B cell (primary cell): ENCODE data around the gene PDCD5. TPM values are rescaled to one million over a fixed set of nuclear protein-coding genes. Genes with fewer than 3 reads are reported as not detected.

Experiments used
- ATAC-seq: fragments of 200-7000 bp; cut with Tn5 transposase; one replicate; pipeline ENCODE4 v1.10.0; 2021; ENCODE audit warnings: low read depth, mild to moderate bottlenecking, moderate number of reproducible peaks, moderate library complexity
- CTCF ChIA-PET: fragments of 350-600 bp; sonication (Branson Sonifier 250); formaldehyde crosslinking; loops from one replicate; lab custom pipeline; 2021; ENCODE audit warnings: antibody characterized with exemption, inconsistent platforms; lab: Charles Lee
- POLR2A ChIA-PET: fragments of 350-600 bp; sonication (Branson Sonifier 250); formaldehyde crosslinking; loops from one replicate; lab custom pipeline; 2021; ENCODE audit warnings: antibody characterized with exemption; lab: Charles Lee
- DNase-seq: peaks from one replicate; pipeline ENCODE4 v3.0.0; 2013
- H2AFZ ChIP-seq: 2 replicates; pipeline ENCODE4 v1.6.1; 2012; ENCODE audit warnings: mild to moderate bottlenecking, low read depth, low read length; ENCODE audit not compliant: insufficient read depth, poor library complexity, severe bottlenecking
- H3K27ac ChIP-seq, 2 donors: 1 replicate in 1 of 2; 2 replicates in 1 of 2; pipeline ENCODE4 v1.5.1; 2012 to 2013; ENCODE audit warnings: low read length in 2 of 2, mild to moderate bottlenecking in 2 of 2, moderate library complexity in 1 of 2
- H3K27me3 ChIP-seq, 4 experiments: fragments of 200-600 bp in 1 of 4; sonication (generic) in 1 of 4; replicated peaks in 1 of 4; 1 replicate in 2 of 4; 2 replicates in 2 of 4; pipeline versions ENCODE4 v1.6.1 to v1.7.0; 2013 to 2016; ENCODE audit warnings: low read length in 3 of 4, mild to moderate bottlenecking in 2 of 4, mixed read lengths in 1 of 4, moderate library complexity in 1 of 4; ENCODE audit not compliant: insufficient read depth in 4 of 4, control insufficient read depth in 3 of 4; ENCODE audit errors: control extremely low read depth in 1 of 4
- H3K36me3 ChIP-seq, 2 experiments: replicated peaks in 1 of 2; 1 replicate in 1 of 2; 2 replicates in 1 of 2; pipeline versions ENCODE4 v1.6.1 to v1.7.1; 2013; ENCODE audit warnings: low read length in 1 of 2; ENCODE audit not compliant: insufficient read depth in 2 of 2, control insufficient read depth in 1 of 2; ENCODE audit errors: control extremely low read depth in 1 of 2, extremely low read depth in 1 of 2
- H3K4me1 ChIP-seq, 2 donors: fragments of 200-600 bp in 1 of 2; sonication (generic) in 1 of 2; 1 replicate in 1 of 2; 2 replicates in 1 of 2; pipeline versions ENCODE4 v1.5.1 to v1.6.1; 2013 to 2017; ENCODE audit warnings: low read length in 2 of 2; ENCODE audit not compliant: control insufficient read depth in 2 of 2, insufficient read depth in 2 of 2
- H3K4me2 ChIP-seq: replicated peaks from 2 replicates; pipeline ENCODE3; 2012; ENCODE audit warnings: mild to moderate bottlenecking, low read depth, low read length; ENCODE audit not compliant: poor library complexity, severe bottlenecking
- H3K4me3 ChIP-seq, 5 experiments: fragments of 200-600 bp in 1 of 5; sonication (generic) in 1 of 5; 1 replicate in 3 of 5; 2 replicates in 2 of 5; pipeline versions ENCODE4 v1.5.1 to v1.7.0; 2011 to 2016; ENCODE audit warnings: low read length in 4 of 5, mild to moderate bottlenecking in 4 of 5, low read depth in 2 of 5, control low read depth in 1 of 5, moderate library complexity in 1 of 5; ENCODE audit not compliant: insufficient read depth in 1 of 5; ENCODE audit errors: control extremely low read depth in 1 of 5, extremely low read depth in 1 of 5
- H3K79me2 ChIP-seq: fragments of 200-600 bp; sonication (generic); one replicate; pipeline ENCODE4 v1.6.0; 2016; ENCODE audit warnings: low read length; ENCODE audit not compliant: control insufficient read depth, insufficient read depth
- H3K9ac ChIP-seq: fragments of 200-600 bp; sonication (generic); 2 replicates; pipeline ENCODE4 v1.6.1; 2017; ENCODE audit warnings: mild to moderate bottlenecking, low read length, moderate library complexity
- H3K9me3 ChIP-seq, 3 donors: one replicate each; pipeline versions ENCODE4 v1.6.1 to v1.7.1; 2013; ENCODE audit warnings: low read length in 2 of 3; ENCODE audit not compliant: control insufficient read depth in 2 of 3, insufficient read depth in 1 of 3; ENCODE audit errors: control extremely low read depth in 1 of 3
- H4K20me1 ChIP-seq: 2 replicates; pipeline ENCODE4 v1.6.0; 2012; ENCODE audit warnings: mild to moderate bottlenecking, low read length; ENCODE audit not compliant: insufficient read depth, control insufficient read depth, poor library complexity, severe bottlenecking
- H3K27ac Mint-ChIP-seq: one replicate; pipeline ENCODE4 v1.8.0; 2021; ENCODE audit warnings: mixed read lengths
- H3K27me3 Mint-ChIP-seq: one replicate; pipeline ENCODE4 v1.8.0; 2021; ENCODE audit warnings: mixed read lengths
- H3K4me1 Mint-ChIP-seq: one replicate; pipeline ENCODE4 v1.8.0; 2021; ENCODE audit warnings: mixed read lengths
- H3K4me3 Mint-ChIP-seq: one replicate; pipeline ENCODE4 v1.8.0; 2021; ENCODE audit warnings: mixed read lengths
- H3K9me3 Mint-ChIP-seq: one replicate; pipeline ENCODE4 v1.8.0; 2022; ENCODE audit warnings: mixed read lengths; ENCODE audit not compliant: insufficient read depth
- EZH2 ChIP-seq: IDR thresholded peaks from 2 replicates; pipeline ENCODE4 v1.6.1; 2012; ENCODE audit warnings: borderline replicate concordance, low read depth, mild to moderate bottlenecking, moderate library complexity, low read length; ENCODE audit not compliant: insufficient read depth, poor library complexity, severe bottlenecking
- WGBS: methylation state at CpG from one replicate; pipeline ENCODE4 v1.1.5; 2013; ENCODE audit warnings: missing lambda C conversion rate; ENCODE audit not compliant: insufficient coverage; 5-methylcytosine and 5-hydroxymethylcytosine counted together
- intact Hi-C: fragments of 100-400 bp; cut with micrococcal nuclease; formaldehyde crosslinking; loops from one replicate; pipeline ENCODE4 v1.10.0; 2022
- polyA plus RNA-seq: library from polyadenylated mRNA; depleted of rRNA; stranded (reverse); fragments of >200 nt; gene quantifications from 2 replicates; pipeline ENCODE4 v1.2.3, GENCODE V29; 2012
- total RNA-seq, 2 donors: library from RNA; stranded (reverse); fragments of 120-200 nt in 1 of 2; gene quantifications; 1 replicate in 1 of 2; 2 replicates in 1 of 2; pipeline versions ENCODE4 v1.2.3 to v1.2.4, GENCODE V29; 2013 to 2022
- TF ChIP-seq, protein P1 (sequence below): fragments of 200-600 bp; IDR thresholded peaks from one replicate; pipeline ENCODE4 v1.8.0; 2022; ENCODE audit warnings: antibody characterized with exemption, mild to moderate bottlenecking

The PDCD5 gene
- total and polyA plus RNA-seq, 2 donors (not counting 1 experiment from before 2014, with no cell fraction given), result 34.8 to 39.5 TPM

DNA sequence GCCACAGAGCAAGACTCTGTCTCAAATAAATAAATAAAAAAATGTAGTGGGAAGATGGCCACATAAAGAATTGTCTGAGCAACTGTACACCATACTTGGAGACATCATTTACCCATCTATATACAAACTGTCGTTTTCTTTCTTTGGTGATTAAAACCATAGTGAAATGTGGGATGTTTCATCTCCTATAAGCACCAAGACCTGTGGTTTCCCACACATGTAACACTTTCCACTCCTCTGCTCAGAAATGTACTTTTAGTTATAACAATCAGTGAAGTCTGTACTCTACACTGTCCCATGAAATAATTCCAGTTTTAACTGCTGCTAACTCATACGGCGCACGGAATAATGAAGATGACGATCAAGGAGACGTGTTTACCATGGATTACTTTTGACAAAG is 18.3 kb downstream of the PDCD5 start:
- no peaks in the 10 kb centered on the region for H3K4me1 Mint-ChIP-seq
- Histone ChIP-seq H3K9ac (no peak overlapping the region), H3K36me3 (peaks cover 16 to 60% of the 10 kb centered on the region in 2 experiments), H3K27me3 (no peaks in the 10 kb centered on the region), H4K20me1 (no peaks in the 10 kb centered on the region), H3K79me2 (no peaks in the 10 kb centered on the region), H3K4me3 (no peak overlapping the region), H3K9me3 (no peaks in the 10 kb centered on the region), H3K27ac (no peak overlapping the region), H2AFZ (peak overlapping the region; percentile 27), H3K4me1 (no peaks in the 10 kb centered on the region), H3K4me2 (no peak overlapping the region)
- ATAC-seq (no peak), DNase-seq (no peak)
- CTCF ChIA-PET, result interaction anchor here (1.0 to 1.7 kb wide), 3 partner anchors 18 to 259 kb away, joined by 3 to 6 read pairs (median 4); partner anchors contain the start of gene PDCD5
- H3K27me3 Mint-ChIP-seq, result no peaks in the 10 kb centered on the region
- WGBS, result 100% methylated on average over 3 of the region's 6 CpGs
- intact Hi-C loops, result no loop called here
- POLR2A ChIA-PET, result no interaction called here
- H3K27ac Mint-ChIP-seq, result no peak overlapping the region
- TF ChIP-seq, protein P1, sequence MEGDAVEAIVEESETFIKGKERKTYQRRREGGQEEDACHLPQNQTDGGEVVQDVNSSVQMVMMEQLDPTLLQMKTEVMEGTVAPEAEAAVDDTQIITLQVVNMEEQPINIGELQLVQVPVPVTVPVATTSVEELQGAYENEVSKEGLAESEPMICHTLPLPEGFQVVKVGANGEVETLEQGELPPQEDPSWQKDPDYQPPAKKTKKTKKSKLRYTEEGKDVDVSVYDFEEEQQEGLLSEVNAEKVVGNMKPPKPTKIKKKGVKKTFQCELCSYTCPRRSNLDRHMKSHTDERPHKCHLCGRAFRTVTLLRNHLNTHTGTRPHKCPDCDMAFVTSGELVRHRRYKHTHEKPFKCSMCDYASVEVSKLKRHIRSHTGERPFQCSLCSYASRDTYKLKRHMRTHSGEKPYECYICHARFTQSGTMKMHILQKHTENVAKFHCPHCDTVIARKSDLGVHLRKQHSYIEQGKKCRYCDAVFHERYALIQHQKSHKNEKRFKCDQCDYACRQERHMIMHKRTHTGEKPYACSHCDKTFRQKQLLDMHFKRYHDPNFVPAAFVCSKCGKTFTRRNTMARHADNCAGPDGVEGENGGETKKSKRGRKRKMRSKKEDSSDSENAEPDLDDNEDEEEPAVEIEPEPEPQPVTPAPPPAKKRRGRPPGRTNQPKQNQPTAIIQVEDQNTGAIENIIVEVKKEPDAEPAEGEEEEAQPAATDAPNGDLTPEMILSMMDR, result no peak
- TF ChIP-seq EZH2, result no peak
- H3K4me3 Mint-ChIP-seq, result no peak overlapping the region
- H3K9me3 Mint-ChIP-seq, result no peaks in the 10 kb centered on the region

GRCh38 chr19:32599736-32600157 is 18.8 kb downstream of the PDCD5 start:
- Histone ChIP-seq H3K4me2 (no peak overlapping the region), H3K79me2 (no peaks in the 10 kb centered on the region), H3K4me3 (no peak overlapping the region), H3K9me3 (no peaks in the 10 kb centered on the region), H3K9ac (no peak overlapping the region), H4K20me1 (no peaks in the 10 kb centered on the region), H3K27ac (no peak overlapping the region), H2AFZ (peak overlapping the region; percentile 27), H3K36me3 (peaks cover 17 to 62% of the 10 kb centered on the region in 2 experiments), H3K4me1 (no peaks in the 10 kb centered on the region), H3K27me3 (no peaks in the 10 kb centered on the region)
- TF ChIP-seq, protein P1, result peak; percentile 88
- no peak for TF ChIP-seq EZH2
- H3K9me3 Mint-ChIP-seq, result no peaks in the 10 kb centered on the region
- no peaks in the 10 kb centered on the region for H3K4me1 Mint-ChIP-seq
- POLR2A ChIA-PET, result no interaction called here
- no peaks in the 10 kb centered on the region for H3K27me3 Mint-ChIP-seq
- H3K27ac Mint-ChIP-seq, result no peak overlapping the region
- CTCF ChIA-PET, result interaction anchor here (0.7 to 1.7 kb wide), 8 partner anchors 12 to 260 kb away, joined by 3 to 6 read pairs (median 3); partner anchors contain the start of gene PDCD5
- intact Hi-C loops, result no loop called here
- H3K4me3 Mint-ChIP-seq, result no peak overlapping the region
- no CpG with 5 or more reads among the region's 2 CpGs for WGBS
- peak; percentile 56 for ATAC-seq
- DNase-seq, result peak; percentile 68
